Esophagus squamous epithelium (tissue), 5 donors: ENCODE results near the gene SCAPER. TPM values are rescaled to one million over a fixed set of nuclear protein-coding genes. Genes with fewer than 3 reads are reported as not detected.

ENCODE experiments used
- DNase-seq: peaks from one replicate; lab custom pipeline; 2025; lab: John Stamatoyannopoulos, UW
- H3K27ac ChIP-seq, 4 donors: fragments of 200-600 bp; sonication (generic); one replicate each; pipeline ENCODE4 v1.5.1; 2016 to 2019; ENCODE audit warnings: mild to moderate bottlenecking in 1 of 4
- H3K27me3 ChIP-seq, 4 donors: fragments of 200-600 bp; sonication (generic); 1 replicate in 3 of 4; 2 replicates in 1 of 4; pipeline versions ENCODE4 v1.5.1 to v1.6.0; 2017 to 2021; ENCODE audit warnings: antibody characterized with exemption in 1 of 4
- H3K36me3 ChIP-seq, 3 donors: fragments of 200-600 bp; sonication (generic); one replicate each; pipeline ENCODE4 v1.5.1; 2016 to 2019
- H3K4me1 ChIP-seq, 3 donors: fragments of 200-600 bp; sonication (generic); one replicate each; pipeline ENCODE4 v1.5.1; 2017 to 2019
- H3K4me3 ChIP-seq, 4 donors: fragments of 200-600 bp; sonication (generic); 1 replicate in 3 of 4; 2 replicates in 1 of 4; pipeline ENCODE4 v1.5.1; 2016 to 2019; ENCODE audit warnings: mild to moderate bottlenecking in 2 of 4, moderate library complexity in 1 of 4
- H3K9me3 ChIP-seq, 3 donors: fragments of 200-600 bp; sonication (generic); one replicate each; pipeline ENCODE4 v1.5.1; 2016 to 2019
- CTCF ChIP-seq, 6 experiments: fragments of 450-650 bp in 4 of 6; fragments of 200-600 bp in 2 of 6; sonication (generic) in 2 of 6; IDR thresholded peaks; one replicate each; pipeline ENCODE4 v1.5.1; 2016 to 2019; ENCODE audit warnings: antibody characterized with exemption in 6 of 6, mild to moderate bottlenecking in 4 of 6, moderate library complexity in 4 of 6
- POLR2A ChIP-seq, 4 donors: fragments of 450-650 bp; IDR thresholded peaks; one replicate each; pipeline ENCODE4 v1.6.1; 2017; ENCODE audit warnings: antibody characterized with exemption in 4 of 4, mild to moderate bottlenecking in 4 of 4, moderate library complexity in 3 of 4
- WGBS, 2 donors: methylation state at CpG; one replicate each; pipeline ENCODE4 v1.1.5; 2018; 5-methylcytosine and 5-hydroxymethylcytosine counted together
- intact Hi-C: fragments of 100-400 bp; cut with DNase I; formaldehyde crosslinking; loops from one replicate; pipeline ENCODE4 v1.15.0; 2022
- total RNA-seq, 4 donors: library from RNA; depleted of rRNA; stranded (reverse); fragments of >200 nt; gene quantifications; one replicate each; pipeline ENCODE4 v1.1.0, GENCODE V29; 2016
- donor health status: DM: yes; HTN: yes; CAD: no.

The SCAPER gene
- total RNA-seq, 4 donors from 2014 or later = 18.3 to 30.1 (median 25.3) TPM

- Histone ChIP-seq H3K27me3 (no peaks in the 10 kb centered on the region), H3K27ac (no peak overlapping the region), H3K36me3 (peaks cover 0 to 24% (median 0%) of the 10 kb centered on the region in 3 donors), H3K4me3 (no peak overlapping the region), H3K9me3 (no peaks in the 10 kb centered on the region), H3K4me1 (peaks cover 0 to 12% (median 9%) of the 10 kb centered on the region in 3 donors)
- 49 to 50% methylated on average over 10 to 11 of the region's 11 CpGs for WGBS, 2 donors
- no peak for DNase-seq
- intact Hi-C loops = no loop called here
- TF ChIP-seq POLR2A (IDR thresholded peaks at IDR 0.05) (no peak), CTCF (IDR thresholded peaks at IDR 0.05) (no peak)
These were observed 537.0 kb downstream of the SCAPER start for GRCh38 chr15:76368122-76368621.

GRCh38 chr15:76366714-76367113 lies 538.4 kb downstream of the SCAPER start:
- H3K9me3 ChIP-seq = no peaks in the 10 kb centered on the region
- no peak for TF ChIP-seq POLR2A (IDR thresholded peaks at IDR 0.05)
- intact Hi-C loops = no loop called here
- H3K4me3 ChIP-seq = no peak overlapping the region
- no peak for DNase-seq
- no peaks in the 10 kb centered on the region for H3K27me3 ChIP-seq
- 90 to 100% methylated on average over 1 of the region's 1 CpG for WGBS, 2 donors
- H3K27ac ChIP-seq = no peak overlapping the region
- H3K4me1 ChIP-seq = peaks cover 0 to 12% (median 9%) of the 10 kb centered on the region in 3 donors
- H3K36me3 ChIP-seq = peaks cover 0 to 11% (median 0%) of the 10 kb centered on the region in 3 donors

GRCh38 chr15:76363251-76363650 lies 541.9 kb downstream of the SCAPER start:
- WGBS, 2 donors = 57 to 67% methylated on average over 1 to 2 of the region's 2 CpGs
- Histone ChIP-seq H3K27me3 (no peaks in the 10 kb centered on the region), H3K4me3 (no peak overlapping the region), H3K27ac (no peak overlapping the region), H3K36me3 (peaks cover 0 to 8% (median 0%) of the 10 kb centered on the region in 3 donors), H3K9me3 (no peaks in the 10 kb centered on the region), H3K4me1 (peaks cover 0 to 5% (median 3%) of the 10 kb centered on the region in 3 donors)
- no peak for DNase-seq
- intact Hi-C loops = no loop called here
- no peak for TF ChIP-seq POLR2A (IDR thresholded peaks at IDR 0.05)
- no peak for TF ChIP-seq CTCF (IDR thresholded peaks at IDR 0.05)

GRCh38 chr15:76360416-76360815 lies 544.7 kb downstream of the SCAPER start:
- WGBS, 2 donors = 73 to 83% methylated on average over 3 of the region's 3 CpGs
- H3K4me3 ChIP-seq = no peak overlapping the region
- H3K36me3 ChIP-seq = peaks cover 0 to 8% (median 0%) of the 10 kb centered on the region in 3 donors
- no peak for TF ChIP-seq POLR2A (IDR thresholded peaks at IDR 0.05)
- TF ChIP-seq CTCF (IDR thresholded peaks at IDR 0.05) = no peak
- H3K27ac ChIP-seq = no peak overlapping the region
- H3K9me3 ChIP-seq = no peaks in the 10 kb centered on the region
- H3K27me3 ChIP-seq = no peaks in the 10 kb centered on the region
- intact Hi-C loops = no loop called here
- no peak for DNase-seq
- H3K4me1 ChIP-seq = no peaks in the 10 kb centered on the region

GRCh38 chr15:76359152-76359551 lies 546.0 kb downstream of the SCAPER start:
- Histone ChIP-seq H3K27me3 (no peaks in the 10 kb centered on the region), H3K27ac (no peak overlapping the region), H3K4me3 (no peak overlapping the region), H3K4me1 (no peaks in the 10 kb centered on the region), H3K9me3 (no peaks in the 10 kb centered on the region), H3K36me3 (no peaks in the 10 kb centered on the region)
- intact Hi-C loops = no loop called here
- 43 to 79% methylated on average over 3 of the region's 3 CpGs for WGBS, 2 donors
- TF ChIP-seq POLR2A (IDR thresholded peaks at IDR 0.05) = no peak
- no peak for TF ChIP-seq CTCF (IDR thresholded peaks at IDR 0.05)
- DNase-seq = no peak

- WGBS, 2 donors = 92 to 97% methylated on average over 3 of the region's 3 CpGs
- Histone ChIP-seq H3K36me3 (no peaks in the 10 kb centered on the region), H3K27me3 (no peaks in the 10 kb centered on the region), H3K4me3 (no peak overlapping the region), H3K27ac (no peak overlapping the region), H3K9me3 (no peaks in the 10 kb centered on the region), H3K4me1 (no peaks in the 10 kb centered on the region)
- TF ChIP-seq CTCF (IDR thresholded peaks at IDR 0.05) (no peak), POLR2A (IDR thresholded peaks at IDR 0.05) (no peak)
- intact Hi-C loops = no loop called here
- no peak for DNase-seq
These were observed 546.7 kb downstream of the SCAPER start for GRCh38 chr15:76358453-76358852.
